Stimulated activated naive CD8-positive, alpha-beta T cell treated with anti-CD3 and anti-CD28 coated beads, Interleukin-15, Interleukin-2, amounts not matched to agents 100 U/mL and 50 U/mL, for 24 hours (primary cell): ENCODE data around the gene TFF1.

Experiments
- ATAC-seq: fragments of 150-1000 bp; cut with Tn5 transposase; one replicate; pipeline ENCODE4 v1.10.0; 2021
- DNase-seq: peaks from one replicate; pipeline ENCODE4 v3.0.0; 2021

Gene TFF1

GRCh38 chr21:42398436-42399028 is 32.2 kb upstream of the TFF1 start:
- DNase-seq (no peak), ATAC-seq (no peak)

DNA sequence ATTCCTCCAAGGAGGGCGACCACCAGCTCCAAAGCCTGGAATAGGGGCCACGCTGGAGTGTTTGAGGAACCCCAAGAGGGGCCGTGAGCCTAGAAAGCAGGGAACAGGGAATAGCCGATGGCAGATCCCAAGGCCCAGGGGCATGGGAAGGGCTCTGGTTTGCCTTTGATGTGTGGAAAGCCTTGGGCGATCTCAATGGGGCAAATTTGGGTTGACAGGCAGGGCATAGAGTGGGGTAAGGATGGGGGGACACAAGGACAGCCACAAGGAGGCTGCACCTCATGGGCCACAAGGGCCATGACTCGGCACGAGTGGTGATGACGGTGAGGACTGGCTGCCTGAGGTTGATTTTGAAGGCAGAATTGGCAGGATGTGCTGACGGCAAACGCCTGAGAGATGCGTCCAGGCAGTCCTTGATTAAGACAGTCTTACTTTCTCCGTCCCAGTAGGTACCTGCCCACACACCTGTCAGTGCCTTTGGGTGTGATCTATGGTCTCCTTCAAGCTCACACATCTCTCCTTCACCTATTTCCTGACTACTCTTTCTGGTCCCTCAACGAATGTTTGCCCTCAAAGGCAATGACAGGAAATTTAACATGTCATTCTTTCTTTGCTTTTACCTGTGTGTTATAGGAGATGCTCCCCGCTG is 31.5 kb upstream of the TFF1 start:
- DNase-seq (no peak), ATAC-seq (no peak)

- ATAC-seq (no peak), DNase-seq (no peak)
These were observed 30.7 kb upstream of the TFF1 start for GRCh38 chr21:42396799-42397745.

- ATAC-seq (no peak), DNase-seq (no peak)
These were observed 29.7 kb upstream of the TFF1 start, which contains the start of gene TMPRSS3 for GRCh38 chr21:42395905-42396651. TMPRSS3 (minus strand) TSS chr21:42396052; CDS start chr21:42395417, 635 bp downstream.

DNA sequence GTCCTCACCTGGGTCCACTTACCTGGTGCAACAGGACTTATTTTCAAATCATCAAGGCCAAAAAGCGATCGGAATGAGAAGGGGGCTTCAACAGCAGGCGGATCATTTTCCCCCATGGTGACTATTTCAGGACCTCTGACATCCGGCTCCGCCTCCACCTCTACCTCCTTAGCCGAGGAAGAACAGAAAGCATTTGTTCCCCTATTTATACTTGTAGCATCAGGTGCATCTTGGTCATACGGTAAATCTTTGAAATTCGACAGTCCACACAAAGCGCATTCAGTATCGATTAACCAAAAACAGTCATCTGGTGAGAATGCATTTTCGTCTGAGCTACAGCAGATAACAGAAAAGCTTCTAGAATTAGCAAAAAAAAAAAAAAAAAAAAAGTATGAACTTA is 29.0 kb upstream of the TFF1 start:
- no peak for DNase-seq

DNA sequence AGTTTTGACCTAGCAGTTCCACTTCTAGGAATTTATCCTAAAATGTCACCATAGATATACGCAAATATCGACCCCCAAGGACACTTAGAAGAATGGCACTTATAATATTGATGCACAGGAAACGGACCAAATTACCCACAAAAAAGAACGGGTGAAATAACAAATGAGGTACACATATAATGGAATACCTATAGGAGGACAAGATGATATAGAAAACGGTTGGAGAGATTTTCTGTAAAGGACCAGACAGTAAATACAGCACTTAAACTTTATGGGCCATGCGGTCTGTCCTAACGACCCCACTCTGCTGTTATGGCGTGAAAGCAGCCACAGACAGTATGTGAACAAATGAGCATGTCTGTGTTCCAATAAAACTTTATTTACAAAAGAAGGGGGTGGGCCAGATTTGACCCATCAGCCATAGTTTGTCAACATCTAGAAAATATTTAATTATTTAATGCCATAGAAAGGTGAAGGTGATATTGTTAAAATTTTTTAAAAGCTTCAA is 27.2 kb upstream of the TFF1 start:
- DNase-seq (no peak), ATAC-seq (peak; percentile 30)

More for the DNA sequence above, 29.0 kb upstream of the TFF1 start:
- ATAC-seq: no peak

GRCh38 chr21:42392731-42393442 is 26.6 kb upstream of the TFF1 start:
- peak; percentile 97 for ATAC-seq
- DNase-seq: no peak

DNA sequence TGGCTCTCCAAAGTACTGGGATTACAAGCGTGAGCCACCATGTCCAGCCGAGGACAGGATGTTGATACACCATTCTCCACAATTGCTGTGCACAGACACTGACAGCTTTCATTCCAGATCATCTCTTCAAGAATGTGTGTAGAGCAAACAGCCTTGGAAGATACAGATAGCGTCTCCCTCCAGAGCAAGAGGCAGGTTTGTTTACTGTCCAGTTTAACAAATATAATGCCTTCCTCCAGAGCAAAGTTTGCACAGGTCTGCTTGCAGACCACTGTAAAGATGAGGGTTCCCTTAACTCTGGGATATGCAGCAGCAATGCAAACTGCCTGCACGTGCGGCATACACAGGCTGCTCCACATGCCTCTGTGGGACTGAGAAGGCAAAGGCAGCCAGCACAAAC is 25.0 kb upstream of the TFF1 start:
- ATAC-seq (no peak), DNase-seq (no peak)

DNA sequence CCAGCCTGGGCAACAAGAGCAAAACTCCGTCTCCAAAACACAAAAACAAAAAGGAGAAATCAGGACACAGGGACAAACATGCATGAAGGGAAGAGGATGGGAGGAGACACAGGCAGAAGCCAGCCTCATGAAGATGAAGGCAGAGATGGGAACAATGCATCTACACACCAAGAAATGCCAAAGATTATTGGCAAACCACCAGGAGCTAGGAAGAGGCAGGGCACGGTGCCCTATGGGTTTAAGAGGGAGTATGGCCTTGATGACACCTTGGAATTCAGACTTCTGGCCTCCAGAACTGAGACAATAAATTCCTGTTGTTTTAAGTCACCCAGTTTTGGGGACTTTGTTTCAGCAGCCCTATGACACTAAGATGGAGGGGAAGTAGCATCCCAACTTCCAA is 24.4 kb upstream of the TFF1 start:
- DNase-seq: no peak
- ATAC-seq: no peak

GRCh38 chr21:42390193-42390592 is 23.9 kb upstream of the TFF1 start:
- DNase-seq (no peak), ATAC-seq (no peak)

GRCh38 chr21:42389449-42389835 is 23.1 kb upstream of the TFF1 start:
- DNase-seq: no peak
- no peak for ATAC-seq

DNA sequence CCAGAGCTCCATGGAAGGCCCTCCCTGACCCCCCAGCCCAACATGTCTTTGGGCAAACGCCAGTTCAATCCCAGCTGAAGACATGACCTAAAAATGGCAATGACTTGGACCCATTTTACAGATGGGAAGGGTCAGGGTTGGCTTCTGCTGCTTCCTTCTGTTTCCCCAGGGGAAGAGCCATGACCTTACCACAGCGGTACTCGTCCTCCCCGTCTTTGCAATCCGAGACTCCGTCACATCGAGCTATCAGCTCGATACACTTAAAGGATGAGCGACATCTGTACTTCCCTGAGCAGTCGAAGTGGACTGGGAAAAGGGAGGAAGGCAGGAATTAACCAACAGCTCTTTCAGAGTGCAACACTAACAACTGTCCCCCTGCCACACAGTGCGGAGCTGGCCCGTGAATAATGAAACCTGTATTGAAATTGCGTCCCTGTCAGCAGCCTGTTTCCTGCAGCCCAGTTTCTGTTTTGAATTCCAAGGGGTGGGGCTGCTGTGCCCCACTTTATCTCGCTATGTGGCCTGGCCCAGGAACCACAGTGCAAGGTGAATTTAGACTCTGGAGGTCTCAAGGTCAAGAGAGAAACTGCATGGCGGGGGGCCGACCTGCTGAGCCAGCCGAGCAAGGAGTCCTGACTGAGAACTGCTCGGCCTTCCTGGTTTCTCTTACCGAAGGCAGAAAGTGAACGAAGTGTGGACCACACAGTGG is 22.6 kb upstream of the TFF1 start:
- no peak for DNase-seq
- no peak for ATAC-seq

DNA sequence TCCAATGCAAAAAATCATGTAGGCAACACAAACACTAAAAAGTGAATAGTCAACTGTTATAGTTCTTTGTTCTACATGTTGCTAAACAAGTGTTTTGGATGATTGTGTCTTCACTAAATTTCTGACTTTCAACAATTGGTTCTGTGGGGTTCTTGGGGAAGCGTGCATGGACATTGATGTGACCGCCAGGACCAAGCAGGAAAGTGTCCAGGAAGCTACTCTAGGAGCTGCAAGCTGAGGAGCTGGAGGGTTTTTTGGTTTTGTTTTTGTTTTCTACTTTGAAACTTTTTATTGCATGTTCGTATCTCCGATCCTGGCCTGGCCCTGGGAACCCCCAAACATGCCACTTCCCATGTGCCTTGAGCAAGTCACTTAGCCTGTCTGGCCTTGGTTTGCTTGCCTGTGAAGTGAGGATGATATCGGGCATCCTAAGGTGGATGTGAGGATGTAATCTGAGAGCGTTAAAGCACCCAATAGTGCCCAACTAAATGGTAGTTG is 21.6 kb upstream of the TFF1 start:
- no peak for DNase-seq

DNA sequence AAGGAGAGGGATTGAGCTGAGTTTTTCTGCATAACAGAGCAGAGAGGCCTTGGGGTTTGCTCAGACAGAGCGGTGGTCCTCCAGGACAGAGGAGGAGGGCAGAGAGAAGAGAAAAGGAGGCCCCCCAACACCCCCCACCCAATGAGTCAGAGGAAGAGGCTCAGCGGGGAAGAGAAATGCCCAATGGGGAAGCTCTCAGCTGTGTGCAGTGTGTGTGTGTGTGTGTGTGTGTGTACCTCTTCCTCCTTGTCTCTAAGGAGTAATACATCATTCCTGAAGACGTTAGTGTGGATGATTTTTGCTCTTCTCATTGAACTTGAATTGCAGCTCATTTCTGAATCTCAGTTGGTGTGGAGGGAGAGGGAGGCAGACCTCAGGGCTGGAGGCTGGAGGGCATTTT is 20.8 kb upstream of the TFF1 start:
- ATAC-seq (no peak), DNase-seq (no peak)

More for the DNA sequence above, 21.6 kb upstream of the TFF1 start:
- no peak for ATAC-seq

- ATAC-seq (no peak), DNase-seq (no peak)
These were observed 19.8 kb upstream of the TFF1 start for GRCh38 chr21:42386034-42386591.

- no peak for ATAC-seq
- DNase-seq: no peak
These were observed 19.3 kb upstream of the TFF1 start for GRCh38 chr21:42385619-42386018.

DNA sequence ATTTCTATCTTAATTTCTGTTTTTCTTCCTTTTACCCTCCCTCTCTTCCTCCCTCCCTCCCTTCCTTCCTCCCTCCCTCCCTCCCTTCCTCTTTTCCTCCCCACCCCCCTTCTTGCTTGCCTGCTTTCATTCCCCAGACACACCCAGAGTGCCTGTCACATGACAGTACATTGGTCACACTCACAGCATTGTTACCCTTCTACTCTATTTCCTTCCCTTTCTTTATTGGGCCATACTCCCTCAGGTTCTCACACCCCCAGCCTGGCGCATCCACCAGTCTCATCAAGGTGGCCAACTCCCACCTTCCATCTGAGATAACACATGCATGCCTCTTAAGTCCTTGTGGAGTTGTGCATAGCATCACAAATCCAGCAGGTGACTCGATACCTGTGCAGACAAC is 18.7 kb upstream of the TFF1 start:
- ATAC-seq (no peak), DNase-seq (no peak)

DNA sequence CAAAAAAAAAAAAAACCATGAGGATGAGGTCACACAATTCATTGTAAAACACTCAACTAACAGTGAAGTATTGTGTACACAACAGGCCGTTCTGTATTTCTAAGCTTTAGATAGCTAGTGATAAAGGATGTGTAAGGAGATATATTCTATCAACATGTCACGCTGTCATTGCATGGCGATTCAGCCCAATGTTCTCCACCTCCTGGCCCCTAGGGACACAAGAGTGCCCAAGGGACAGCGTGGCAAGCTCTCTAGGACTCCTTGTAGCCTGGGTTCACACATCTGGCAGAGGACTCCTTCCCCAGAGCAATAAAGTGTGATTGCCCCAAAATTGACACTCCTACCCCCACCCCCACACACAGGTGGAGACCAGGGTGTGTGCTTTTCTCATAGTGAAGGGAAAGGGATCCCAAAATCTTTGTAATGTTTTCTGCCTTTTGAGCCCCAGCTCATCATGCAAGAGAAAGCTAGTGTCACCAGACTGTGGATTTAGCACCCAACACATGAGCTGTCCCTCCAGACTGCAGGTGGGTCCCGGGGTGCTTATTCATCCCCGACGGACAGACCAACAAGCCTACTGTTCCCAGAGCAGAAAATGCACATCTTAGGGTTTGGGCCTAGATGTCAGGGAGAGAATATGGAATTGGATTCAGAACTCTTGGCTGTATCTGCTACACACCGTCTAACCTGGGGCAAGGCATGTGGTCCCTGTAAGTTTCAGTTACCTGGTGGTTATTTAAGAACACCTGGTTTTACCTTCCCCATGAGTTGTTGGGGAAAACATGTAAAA is 18.0 kb upstream of the TFF1 start:
- ATAC-seq (no peak), DNase-seq (no peak)

- ATAC-seq (no peak), DNase-seq (no peak)
These were observed 17.0 kb upstream of the TFF1 start for GRCh38 chr21:42383331-42383730.
